Measurements from ENCODE around the gene SHC4. TPM values are rescaled to one million over a fixed set of nuclear protein-coding genes. Genes with fewer than 3 reads are reported as not detected.

The SHC4 gene
- total and polyA plus RNA-seq, 2 of the 13 experiments (the other 11 are each of a cell fraction or from before 2014, with no cell fraction given), result 0.04 TPM; not detected in 1

DNA sequence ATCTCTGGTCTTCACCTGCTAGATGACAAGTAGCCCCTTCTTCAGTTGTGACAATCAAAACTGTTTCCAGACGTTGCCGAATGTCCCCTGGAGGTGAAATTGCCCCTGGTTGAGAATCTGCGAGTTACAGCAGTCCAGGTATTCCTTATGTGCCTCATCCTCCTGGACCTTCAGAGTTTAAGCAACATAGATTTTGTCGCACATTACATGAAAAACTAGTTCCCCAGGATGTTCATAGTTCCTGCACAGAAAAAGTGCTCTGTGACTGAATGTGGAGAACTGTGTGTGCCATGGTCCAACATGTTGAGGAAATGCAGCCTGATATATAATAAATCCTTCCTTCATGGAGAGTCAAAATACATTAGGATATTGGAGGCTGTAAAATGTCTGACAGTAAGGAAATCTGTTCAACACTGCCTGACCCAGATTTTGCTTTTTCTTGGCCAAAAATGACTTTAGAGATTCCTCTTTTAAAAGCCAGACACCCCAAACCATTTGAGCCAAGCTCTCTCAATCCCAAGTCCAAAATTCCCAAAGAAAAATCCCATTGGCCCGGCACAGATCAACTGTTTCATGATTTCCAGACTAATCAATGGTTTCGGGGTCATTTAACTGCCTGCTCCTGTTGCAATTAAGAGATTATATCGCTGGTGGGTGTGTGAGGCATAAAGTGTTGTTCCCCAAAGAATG, 20.4 kb upstream of the SHC4 start (continued):
- no peak for TF ChIP-seq RARA (CRISPR knock-in tag; IDR thresholded peaks at IDR 0.05)
- no peak for TF ChIP-seq ZMYM3 (CRISPR knock-in tag; IDR thresholded peaks at IDR 0.05)
- TF ChIP-seq, protein P1, sequence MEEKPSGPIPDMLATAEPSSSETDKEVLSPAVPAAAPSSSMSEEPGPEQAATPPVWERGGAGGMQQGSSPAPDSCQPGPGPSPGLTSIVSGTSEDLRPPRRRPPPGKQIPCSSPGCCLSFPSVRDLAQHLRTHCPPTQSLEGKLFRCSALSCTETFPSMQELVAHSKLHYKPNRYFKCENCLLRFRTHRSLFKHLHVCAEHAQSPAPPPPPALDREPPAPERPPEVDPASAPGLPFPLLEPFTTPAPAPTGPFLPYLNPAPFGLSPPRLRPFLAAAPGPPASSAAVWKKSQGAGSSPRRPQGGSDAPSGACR (CRISPR knock-in tag; IDR thresholded peaks at IDR 0.05), result no peak
- no peak for TF ChIP-seq RFX3 (CRISPR knock-in tag; IDR thresholded peaks at IDR 0.05)
- TF ChIP-seq NR2F6 (IDR thresholded peaks at IDR 0.05), result no peak
- TF ChIP-seq NR2F6 (CRISPR knock-in tag; IDR thresholded peaks at IDR 0.05), result no peak
- TF ChIP-seq, protein P2, sequence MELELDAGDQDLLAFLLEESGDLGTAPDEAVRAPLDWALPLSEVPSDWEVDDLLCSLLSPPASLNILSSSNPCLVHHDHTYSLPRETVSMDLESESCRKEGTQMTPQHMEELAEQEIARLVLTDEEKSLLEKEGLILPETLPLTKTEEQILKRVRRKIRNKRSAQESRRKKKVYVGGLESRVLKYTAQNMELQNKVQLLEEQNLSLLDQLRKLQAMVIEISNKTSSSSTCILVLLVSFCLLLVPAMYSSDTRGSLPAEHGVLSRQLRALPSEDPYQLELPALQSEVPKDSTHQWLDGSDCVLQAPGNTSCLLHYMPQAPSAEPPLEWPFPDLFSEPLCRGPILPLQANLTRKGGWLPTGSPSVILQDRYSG (CRISPR knock-in tag; IDR thresholded peaks at IDR 0.05), result no peak
- TF ChIP-seq, protein P3, sequence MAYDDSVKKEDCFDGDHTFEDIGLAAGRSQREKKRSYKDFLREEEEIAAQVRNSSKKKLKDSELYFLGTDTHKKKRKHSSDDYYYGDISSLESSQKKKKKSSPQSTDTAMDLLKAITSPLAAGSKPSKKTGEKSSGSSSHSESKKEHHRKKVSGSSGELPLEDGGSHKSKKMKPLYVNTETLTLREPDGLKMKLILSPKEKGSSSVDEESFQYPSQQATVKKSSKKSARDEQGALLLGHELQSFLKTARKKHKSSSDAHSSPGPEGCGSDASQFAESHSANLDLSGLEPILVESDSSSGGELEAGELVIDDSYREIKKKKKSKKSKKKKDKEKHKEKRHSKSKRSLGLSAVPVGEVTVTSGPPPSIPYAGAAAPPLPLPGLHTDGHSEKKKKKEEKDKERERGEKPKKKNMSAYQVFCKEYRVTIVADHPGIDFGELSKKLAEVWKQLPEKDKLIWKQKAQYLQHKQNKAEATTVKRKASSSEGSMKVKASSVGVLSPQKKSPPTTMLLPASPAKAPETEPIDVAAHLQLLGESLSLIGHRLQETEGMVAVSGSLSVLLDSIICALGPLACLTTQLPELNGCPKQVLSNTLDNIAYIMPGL (CRISPR knock-in tag; IDR thresholded peaks at IDR 0.05; ENCODE audit: borderline replicate concordance in 1 of 2, low read depth in 1 of 2), result no peak
- TF ChIP-seq IRF2 (CRISPR knock-in tag; IDR thresholded peaks at IDR 0.05), result no peak
- TF ChIP-seq, protein P4, sequence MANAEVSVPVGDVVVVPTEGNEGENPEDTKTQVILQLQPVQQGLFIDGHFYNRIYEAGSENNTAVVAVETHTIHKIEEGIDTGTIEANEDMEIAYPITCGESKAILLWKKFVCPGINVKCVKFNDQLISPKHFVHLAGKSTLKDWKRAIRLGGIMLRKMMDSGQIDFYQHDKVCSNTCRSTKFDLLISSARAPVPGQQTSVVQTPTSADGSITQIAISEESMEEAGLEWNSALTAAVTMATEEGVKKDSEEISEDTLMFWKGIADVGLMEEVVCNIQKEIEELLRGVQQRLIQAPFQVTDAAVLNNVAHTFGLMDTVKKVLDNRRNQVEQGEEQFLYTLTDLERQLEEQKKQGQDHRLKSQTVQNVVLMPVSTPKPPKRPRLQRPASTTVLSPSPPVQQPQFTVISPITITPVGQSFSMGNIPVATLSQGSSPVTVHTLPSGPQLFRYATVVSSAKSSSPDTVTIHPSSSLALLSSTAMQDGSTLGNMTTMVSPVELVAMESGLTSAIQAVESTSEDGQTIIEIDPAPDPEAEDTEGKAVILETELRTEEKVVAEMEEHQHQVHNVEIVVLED (CRISPR knock-in tag; IDR thresholded peaks at IDR 0.05; ENCODE audit: borderline replicate concordance), result no peak
